Measurements from ENCODE around the gene CD160.
"Not testable (repeated sequence)": the region's sequence is repeated elsewhere in the genome, so short reads cannot be mapped to it uniquely, and the experiment has no call there.

The CD160 gene

GRCh38 chr1:145719230-145720079 lies at the start of gene CD160:
CD160 (plus strand) TSS chr1:145719499; CDS start chr1:145728328, 8,829 bp downstream.
- DNase-seq: no peak

GRCh38 chr1:145670995-145671745 lies 48.1 kb upstream of the CD160 start:
- DNase-seq: not testable (repeated sequence)

- not testable (repeated sequence) for DNase-seq
Observed at GRCh38 chr1:145673217-145673616, 46.1 kb upstream of the CD160 start.

- not testable (repeated sequence) for DNase-seq
Observed at GRCh38 chr1:145684858-145685257, 34.4 kb upstream of the CD160 start.

- DNase-seq: not testable (repeated sequence)
Observed at GRCh38 chr1:145686078-145686477, 33.2 kb upstream of the CD160 start.

GRCh38 chr1:145688328-145688727 lies 31.0 kb upstream of the CD160 start:
- DNase-seq: no peak

- DNase-seq: no peak
Observed at GRCh38 chr1:145688924-145689323, 30.4 kb upstream of the CD160 start.

- DNase-seq: no peak
Observed at GRCh38 chr1:145689922-145690321, 29.4 kb upstream of the CD160 start.

GRCh38 chr1:145690587-145691558 lies 28.4 kb upstream of the CD160 start:
- DNase-seq: no peak

- DNase-seq: no peak
Observed at GRCh38 chr1:145692785-145693443, 26.4 kb upstream of the CD160 start.

- no peak for DNase-seq
Observed at GRCh38 chr1:145695821-145696629, 23.3 kb upstream of the CD160 start.

- no peak for DNase-seq
Observed at GRCh38 chr1:145696630-145696960, 22.7 kb upstream of the CD160 start.

- no peak for DNase-seq
Observed at GRCh38 chr1:145701306-145701862, 17.9 kb upstream of the CD160 start.

- no peak for DNase-seq
Observed at GRCh38 chr1:145702052-145702451, 17.2 kb upstream of the CD160 start.

GRCh38 chr1:145702826-145703225 lies 16.5 kb upstream of the CD160 start:
- no peak for DNase-seq

GRCh38 chr1:145705622-145706021 lies 13.7 kb upstream of the CD160 start:
- no peak for DNase-seq

- DNase-seq: no peak
Observed at GRCh38 chr1:145706086-145706664, 13.1 kb upstream of the CD160 start.

- DNase-seq: no peak
Observed at GRCh38 chr1:145707183-145707867, 12.0 kb upstream of the CD160 start, which contains the start of gene PDZK1. PDZK1 (minus strand) TSS chr1:145707368; CDS start chr1:145688021, 19,347 bp downstream.

GRCh38 chr1:145708063-145708462 lies 11.2 kb upstream of the CD160 start:
- DNase-seq: no peak
